HTR-8/SVneo (cell line): ENCODE data around the gene JAKMIP3.

Experiments used
- DNase-seq: peaks from one replicate; pipeline ENCODE4 v3.0.0; 2011; ENCODE audit warnings: low spot score, mixed read lengths; ENCODE audit not compliant: insufficient read length
- FAIRE-seq: peaks from 2 replicates; lab custom pipeline; 2011; peaks lifted over from hg19 to GRCh38; lab: Jason Lieb, UNC

JAKMIP3 gene

DNA sequence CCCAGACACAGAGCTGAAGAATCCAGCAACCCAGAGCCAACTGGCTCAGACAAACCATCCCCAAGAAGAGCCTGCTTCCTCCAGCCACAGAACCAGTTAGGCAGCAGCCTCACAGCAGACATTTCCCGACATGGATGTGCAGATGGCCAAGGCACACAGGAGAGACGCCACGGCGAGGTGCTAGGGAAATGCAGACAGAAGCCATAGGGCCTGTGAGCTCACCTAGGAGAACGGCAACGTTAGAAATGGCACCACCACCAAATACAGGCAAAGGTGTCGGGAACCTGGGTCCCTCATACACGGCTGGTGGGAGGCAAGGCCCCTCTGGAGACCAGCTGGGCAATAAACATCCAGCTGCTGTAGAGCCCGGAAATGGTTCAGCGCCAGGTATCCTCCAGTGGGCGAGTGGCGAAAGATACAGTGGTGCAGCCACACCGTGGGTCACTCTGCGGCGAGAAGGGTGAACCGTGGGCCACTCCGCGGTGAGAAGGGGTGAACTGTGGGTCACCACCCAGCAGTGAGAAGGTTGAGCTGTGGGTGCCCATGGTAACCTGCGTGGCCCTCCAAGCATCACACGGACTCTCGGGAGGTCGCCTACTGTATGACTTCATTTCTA, 31.2 kb downstream of the JAKMIP3 start:
- no peak for FAIRE-seq
- no peak for DNase-seq

DNA sequence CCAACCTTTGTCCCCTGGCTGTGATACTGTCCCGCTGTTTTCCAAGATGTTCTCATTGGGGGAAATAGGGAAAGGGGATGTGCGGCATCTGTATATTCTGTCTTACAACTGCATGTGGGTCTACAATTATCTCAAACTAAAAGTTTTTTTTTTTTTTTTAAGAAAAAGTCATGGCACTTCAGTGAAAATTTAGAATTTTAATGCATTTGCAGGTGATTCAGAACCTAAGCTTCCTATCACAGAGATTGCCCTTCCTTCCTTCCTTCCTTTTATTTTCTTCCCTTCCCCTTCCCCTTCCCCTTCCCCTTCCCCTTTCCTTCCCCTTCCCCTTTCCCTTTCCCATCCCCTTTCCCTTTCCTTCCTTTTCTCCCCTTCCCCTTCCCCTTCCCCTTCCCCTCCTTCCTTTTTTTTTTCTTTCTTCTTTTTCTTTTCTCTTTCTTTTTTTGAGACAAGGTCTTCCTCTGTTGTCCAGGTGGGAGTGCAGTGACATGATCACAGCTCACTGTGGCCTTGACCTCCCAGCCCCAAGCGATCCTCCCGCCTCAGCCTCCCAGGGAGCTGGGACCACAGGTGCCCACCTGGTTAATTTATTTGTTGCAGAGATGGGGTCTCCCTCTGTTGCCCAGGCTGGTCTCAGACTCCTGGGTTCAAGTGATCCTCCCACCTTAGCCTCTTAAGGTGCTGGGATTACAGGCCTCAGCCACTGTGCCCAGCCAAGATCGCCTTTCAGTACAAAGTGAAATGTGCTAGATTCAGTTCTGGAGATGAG, 32.0 kb downstream of the JAKMIP3 start:
- no peak for FAIRE-seq

DNA sequence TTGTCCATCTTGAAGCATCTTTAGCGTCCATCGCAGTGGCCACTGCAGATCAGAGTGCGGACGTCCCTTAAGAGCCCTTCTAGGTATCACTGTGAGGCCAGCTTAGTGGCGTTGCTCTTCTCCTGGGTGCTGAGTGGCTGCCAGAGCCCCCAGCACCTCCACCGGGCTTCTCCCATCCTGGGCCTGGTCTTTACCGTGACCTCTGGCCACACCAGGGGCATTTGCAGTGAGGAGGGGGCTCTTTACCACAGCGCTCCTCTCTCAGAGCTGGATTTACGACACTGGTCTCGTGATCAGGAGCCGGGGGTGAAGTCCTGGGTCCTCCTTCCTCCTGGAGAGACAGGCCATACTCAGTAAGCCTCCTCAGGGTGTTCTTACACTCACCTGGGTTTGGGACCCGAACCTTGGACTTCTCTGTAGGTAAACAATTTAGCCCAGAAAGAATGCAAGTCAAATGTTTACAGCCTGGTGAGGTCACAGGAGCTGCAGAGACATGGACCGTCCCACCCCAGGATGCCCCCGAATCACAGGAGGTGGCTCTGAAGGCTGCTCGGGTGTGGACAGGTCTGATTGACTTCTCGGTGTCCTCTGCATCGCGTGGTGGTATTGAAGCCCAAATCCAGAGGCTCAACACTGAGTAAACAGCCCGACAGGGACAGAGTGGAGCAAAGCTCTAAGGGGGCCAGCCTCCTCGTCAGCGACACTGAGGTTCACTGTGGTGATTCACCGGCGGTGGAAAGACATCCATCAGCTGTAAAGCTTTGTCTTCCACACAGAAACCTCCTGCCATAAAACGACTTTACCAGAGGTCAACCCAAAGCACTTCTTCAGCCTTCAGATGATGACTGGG, 33.0 kb downstream of the JAKMIP3 start:
- FAIRE-seq (no peak), DNase-seq (no peak)

More for the DNA sequence above, 32.0 kb downstream of the JAKMIP3 start:
- no peak for DNase-seq

DNA sequence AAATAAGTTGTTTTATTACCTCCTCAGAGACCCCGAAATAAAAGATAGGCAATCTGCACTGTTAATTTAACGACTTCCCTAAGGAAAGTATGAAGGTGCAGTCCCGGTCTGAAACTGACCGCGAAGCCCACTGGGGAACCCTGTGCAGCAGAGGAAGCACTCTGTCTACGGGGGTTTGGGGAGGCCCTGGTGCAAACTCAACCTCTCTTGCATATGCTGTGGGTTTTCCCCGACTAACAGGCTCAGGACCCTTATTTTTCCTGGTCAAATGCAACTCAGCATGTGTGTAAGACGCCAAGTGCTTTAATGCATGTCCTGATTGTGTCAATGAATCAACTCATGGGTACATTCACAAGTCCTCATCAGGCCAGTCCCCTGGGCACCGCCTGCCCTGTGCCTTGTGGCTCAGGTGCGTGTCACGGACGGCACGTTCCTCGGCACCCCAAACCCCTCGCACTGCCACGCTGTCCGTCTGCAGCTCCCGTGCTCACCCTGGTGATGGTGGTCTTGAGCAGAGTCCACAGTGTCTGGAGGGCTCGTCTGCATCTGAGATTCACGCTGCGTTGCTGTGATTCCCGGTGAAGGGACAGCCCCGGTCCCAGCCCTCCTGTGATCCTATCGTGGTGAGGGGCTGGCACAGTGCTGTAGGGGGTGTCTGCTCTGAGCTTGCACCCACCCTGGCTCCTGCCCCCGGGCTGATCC, 33.8 kb downstream of the JAKMIP3 start:
- no peak for FAIRE-seq
- DNase-seq = no peak

DNA sequence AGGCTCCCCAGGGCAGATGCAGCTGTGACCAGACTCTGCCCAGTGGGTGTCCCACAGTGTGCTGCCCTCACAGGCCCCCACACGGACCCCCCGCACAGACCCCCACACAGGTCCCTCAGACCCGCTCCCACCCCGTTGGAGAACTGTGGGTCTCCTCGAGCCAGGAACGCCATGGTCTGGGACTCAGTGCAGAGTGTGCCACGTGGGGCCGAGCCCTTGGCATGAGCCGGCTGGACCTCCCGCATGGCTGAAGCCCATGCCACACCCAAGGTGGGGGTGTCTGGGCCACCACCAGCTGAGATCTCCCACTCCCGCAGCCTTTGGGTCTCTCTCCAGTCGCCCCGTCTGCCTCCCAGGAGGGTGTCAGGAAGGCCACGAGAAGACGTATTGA, 34.3 kb downstream of the JAKMIP3 start:
- no peak for FAIRE-seq
- no peak for DNase-seq

DNA sequence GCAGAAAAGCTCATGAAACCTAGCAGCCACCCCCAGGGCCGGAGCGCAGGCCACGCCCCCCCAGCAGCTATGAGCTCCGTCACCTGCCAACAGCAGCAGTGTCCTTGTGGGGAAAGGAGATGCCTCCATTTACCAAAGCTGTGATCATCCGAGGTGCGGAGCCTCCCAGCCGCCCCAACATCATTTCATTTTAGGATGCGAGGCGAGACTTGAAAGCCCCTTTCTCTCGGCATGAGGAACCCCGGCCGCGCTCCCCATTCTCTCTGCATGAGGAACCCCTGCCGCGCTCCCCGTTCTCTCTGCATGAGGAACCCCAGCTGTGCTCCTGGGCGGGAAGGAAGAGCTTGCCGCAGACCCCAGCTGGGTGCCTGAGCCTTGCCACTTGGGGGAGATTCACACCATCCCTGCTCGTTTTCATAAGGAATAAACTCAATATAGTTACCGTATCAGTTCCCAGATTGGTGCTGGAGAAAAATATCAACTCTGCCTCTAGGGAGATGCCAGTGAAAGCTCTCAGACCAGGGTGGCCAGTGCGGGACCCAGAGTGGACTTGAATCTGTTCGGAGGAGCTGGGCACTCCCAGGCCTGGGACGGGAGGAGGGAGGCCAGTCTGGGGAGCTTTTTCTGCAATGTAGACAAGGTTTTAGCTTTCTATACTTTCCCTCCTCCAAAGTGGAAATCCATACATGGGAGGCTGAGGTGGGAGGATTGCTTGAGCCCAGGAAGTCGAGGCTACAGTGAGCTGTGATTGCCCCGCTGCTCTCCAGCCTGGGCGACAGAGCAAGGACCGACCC, 35.0 kb downstream of the JAKMIP3 start:
- DNase-seq (no peak), FAIRE-seq (no peak)

DNA sequence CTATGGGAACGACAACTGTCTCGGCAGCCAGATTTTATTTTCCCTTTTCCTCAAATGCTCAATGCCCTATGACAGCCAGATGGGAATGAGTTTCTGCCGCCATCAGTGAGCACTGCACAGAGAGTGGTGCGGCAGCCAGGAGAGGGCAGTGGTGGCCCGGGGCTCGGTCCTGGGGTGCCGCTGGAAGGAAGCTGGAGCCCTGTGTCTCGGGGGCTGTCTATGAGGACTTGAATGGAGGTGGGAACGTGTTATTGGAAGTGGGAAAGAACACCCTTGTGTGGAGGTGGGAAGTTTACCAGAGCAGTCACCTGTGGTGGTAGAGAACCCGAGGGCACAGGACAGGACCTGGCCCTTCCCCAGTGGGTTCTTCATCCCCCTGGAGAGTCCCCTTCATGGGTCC, 35.8 kb downstream of the JAKMIP3 start:
- no peak for DNase-seq
- no peak for FAIRE-seq

DNA sequence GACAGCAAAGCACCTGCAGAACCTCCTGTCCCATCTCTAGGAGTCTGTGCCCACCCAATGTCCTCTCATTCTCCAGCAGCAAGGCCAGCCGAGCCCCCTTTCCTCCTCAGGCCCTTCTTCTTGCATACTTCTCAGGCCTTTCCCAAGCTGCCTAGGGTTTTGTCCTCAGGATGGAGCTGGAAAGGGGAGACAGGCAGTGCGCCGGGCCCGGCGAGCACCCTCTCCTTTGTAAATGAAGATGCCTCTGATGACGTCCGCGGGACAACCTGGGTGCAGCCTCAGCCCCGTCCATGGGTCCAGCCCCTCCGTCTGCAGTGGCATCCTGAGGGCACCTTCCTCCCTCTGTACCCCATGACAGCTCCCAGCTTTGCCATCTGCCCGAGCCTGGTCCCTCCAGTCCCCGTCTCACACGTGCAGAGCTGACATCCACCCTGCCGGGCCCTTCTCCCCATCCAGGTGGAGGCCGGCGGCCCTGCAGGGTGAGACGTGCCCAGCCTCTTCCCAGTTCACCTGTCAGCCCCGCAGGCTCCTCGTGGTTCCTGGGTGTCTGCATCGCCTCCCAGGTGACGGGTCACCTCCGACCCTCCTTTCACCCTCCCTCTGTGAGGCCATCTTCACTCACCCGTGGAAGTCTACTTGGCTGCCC, 36.4 kb downstream of the JAKMIP3 start:
- FAIRE-seq (no peak), DNase-seq (no peak)

DNA sequence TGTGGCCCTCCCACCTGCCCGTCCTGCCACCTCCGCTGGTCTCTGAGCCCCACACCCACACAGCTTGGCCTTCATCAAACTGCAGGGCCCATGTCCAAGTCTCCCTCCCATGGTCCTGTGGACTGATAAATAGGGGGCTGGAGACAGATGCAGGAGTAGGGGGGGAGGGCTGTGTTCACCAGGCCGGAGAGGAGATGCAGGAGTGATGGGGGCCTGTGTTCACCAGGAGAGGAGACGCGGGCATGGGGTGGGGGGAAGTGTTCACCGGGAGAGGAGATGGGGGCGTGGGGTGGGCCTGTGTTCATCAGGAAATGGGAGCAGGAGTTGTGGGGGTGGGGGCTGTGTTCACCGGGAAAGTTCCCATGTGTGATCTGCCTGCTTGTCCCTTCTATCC, 37.0 kb downstream of the JAKMIP3 start:
- FAIRE-seq (no peak), DNase-seq (no peak)

DNA sequence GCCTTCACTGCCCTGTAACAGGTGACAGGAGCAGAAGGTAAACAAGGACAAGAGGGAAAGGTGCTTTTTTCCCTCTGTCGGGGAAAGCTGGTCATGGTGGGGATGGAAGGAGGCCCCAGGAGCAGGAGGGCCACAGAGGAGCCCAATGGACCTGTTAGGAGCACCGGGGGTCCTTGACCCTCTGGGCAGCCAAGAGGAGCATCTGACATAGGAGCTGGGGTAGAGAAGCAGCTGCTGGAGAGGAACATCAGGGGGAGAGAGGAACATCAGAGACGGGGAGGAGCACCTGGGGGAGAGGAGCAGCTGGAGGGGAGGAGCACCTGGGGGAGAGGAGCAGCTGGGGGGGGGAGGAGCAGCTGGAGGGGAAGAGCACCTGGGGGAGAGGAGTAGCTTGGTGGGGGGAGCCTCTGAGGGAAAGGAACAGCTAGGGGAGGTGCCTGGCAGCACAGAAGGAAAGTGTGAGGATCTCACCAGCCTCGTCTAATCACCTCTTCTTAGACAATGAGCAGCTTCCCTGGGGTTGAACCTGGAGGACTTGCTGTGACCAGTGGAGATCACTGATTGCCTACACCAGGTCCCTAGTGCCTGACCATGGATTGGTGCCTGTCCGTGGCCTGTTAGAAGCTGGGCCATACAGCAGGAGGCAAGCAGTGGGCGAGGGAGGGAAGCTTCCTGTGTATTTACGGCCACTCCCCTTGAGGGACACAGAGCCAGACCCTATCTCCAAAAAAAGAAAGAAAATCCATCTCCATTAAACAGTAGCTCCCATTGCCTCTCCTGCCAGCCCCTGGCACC, 37.6 kb downstream of the JAKMIP3 start:
- FAIRE-seq = no peak
- no peak for DNase-seq

DNA sequence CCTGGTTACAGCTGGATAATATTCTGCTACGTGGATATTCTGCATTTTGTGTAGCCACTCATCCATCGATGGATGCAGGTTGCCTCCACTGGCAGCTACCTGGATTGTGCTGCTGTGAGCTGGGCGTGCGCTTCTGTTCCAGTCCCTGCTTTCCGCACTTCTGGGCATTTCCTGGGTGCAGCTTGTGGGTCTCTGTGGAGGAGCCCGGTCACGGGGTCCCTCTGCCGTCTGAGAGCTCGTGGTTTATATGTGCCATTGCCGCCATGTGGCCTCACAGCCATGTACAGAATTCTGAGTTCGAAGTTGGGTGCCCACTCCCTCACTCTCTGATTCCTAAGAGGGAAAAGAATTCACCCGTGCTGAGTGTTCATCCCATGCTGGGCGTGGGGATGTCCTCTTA, 38.3 kb downstream of the JAKMIP3 start:
- FAIRE-seq = no peak
- no peak for DNase-seq

DNA sequence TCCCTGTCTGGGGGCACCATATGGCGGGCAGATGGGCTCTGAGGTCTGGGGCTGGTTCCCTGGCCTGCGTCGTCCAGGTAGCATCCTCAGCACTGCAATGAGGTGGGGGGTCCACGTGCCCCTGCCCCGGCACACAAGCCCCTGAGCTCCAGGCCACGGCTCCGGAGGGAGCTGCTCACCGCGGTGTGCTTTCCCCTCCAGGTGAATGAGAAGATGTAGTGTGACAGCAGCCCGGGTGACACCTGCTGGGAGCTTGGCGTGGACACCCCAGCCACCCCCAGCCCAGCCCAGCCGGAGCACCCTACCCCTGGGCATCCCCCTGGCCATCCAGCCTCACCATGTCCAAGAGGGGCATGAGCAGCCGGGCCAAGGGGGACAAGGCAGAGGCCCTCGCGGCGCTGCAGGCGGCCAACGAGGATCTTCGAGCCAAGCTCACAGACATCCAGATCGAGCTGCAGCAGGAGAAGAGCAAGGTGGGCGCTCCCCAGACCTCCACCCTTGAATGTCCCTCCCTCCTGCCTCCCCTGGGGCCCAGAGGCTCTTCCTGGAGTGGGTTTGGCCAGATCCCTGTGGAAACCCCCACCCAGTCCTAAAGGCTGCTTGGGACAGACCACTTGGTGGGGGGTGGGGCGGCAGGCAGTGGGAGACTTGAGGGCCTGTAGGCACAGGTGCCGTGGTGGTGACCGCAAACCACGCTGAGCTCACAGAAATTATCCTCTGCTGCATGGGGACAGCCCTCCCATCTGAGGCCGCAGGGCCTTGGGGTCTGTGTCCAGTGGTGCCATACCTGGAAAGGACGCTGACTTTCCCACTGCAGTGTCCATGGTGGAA, 38.9 kb downstream of the JAKMIP3 start:
- DNase-seq (no peak), FAIRE-seq (no peak)

DNA sequence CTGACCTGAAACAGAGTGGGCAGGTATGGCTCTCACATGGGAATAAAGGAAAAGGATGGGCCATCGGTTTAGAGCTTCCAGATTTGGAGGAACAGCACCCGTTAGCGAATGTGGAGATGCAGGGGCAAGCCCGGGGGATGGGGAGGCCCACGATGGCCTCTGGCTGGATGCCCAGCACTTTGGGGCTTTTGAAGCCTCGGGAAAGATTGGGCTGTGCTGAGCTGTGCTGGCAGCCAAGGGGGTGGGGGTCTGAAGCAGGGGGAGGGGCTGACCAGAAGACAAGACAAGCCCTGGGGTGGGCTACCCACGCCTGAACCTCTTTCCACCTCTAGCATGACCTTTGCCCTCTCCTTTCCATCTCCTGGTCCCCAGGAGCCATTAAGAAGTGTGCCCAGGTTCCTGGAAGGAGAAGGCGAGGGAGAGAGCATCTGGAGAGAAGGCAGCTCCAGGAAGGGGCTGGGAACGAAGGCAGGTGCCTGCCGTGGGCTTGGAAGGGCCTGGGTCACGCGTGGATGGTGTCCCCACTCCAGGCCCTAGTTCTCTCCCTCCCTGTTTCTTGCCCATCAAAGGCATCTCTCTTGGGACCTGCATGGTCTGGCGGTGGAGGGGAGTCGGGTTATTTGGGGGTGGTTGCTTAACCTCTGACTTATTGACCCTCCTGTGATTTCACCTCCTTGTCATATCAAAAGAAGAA, 39.7 kb downstream of the JAKMIP3 start:
- no peak for DNase-seq
- FAIRE-seq = no peak

DNA sequence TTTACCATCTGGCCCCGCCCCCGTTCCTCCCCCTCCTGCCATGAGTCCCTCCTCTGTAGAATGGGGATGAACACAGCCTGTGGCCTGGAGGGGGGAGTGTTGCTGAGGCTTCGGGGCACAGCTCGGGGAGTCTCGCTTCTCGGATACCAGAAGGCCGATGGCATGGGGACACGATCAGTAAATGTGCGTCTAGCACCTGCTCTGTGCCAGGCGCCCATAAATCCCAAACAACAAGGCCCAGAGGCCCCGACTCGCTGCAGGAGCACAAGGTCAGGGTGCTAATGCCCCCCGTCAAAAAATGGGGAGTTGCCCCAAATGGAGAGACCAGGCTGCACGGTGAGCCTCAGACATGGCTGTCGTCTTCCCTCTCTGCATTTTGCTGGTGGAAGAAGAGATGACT, 40.7 kb downstream of the JAKMIP3 start:
- DNase-seq = no peak
- FAIRE-seq = no peak

DNA sequence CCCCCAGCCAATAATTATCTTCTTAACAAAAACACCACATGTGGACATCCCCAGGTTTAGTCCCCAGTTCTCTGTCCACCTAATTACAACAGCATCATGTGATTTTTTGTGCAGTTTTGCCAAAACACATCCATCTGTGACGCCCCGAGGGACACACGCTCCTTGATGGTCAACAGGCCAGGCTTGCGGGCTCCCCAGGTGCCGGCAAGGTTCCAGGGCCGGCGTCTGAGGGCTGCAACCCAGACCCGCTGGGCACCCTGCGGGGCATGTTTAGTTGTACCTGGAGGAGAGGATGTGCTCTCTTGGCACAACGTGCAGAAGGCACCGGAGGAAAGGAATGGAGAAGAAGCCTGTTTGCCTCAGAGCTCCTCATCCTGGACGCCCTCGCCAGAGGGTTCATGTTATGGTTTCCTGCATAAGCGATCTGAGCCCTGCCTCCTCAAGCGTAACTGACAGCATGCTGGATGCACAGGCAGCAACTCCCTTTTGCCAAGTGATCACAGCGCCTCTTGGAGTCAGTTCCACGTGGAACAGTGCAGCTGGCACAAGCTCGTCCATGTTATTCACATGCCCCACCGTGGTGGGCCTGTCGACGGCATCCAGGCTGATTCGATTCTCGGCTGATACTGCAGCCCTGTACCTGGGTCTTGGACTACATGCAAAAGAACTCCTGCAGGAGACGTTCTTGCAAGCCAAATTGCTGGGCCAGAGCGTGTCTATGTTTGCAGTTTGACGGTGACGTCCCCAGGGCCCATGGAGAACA, 41.6 kb downstream of the JAKMIP3 start:
- FAIRE-seq (no peak), DNase-seq (no peak)
